GM10266 (cell line): ENCODE measurements around the gene UNC13A.
"Not testable (repeated sequence)": the region's sequence is repeated elsewhere in the genome, so short reads cannot be mapped to it uniquely, and the experiment has no call there.

Experiments used
- DNase-seq: peaks from one replicate; pipeline ENCODE4 v3.0.0; 2012; ENCODE audit errors: extremely low spot score
- TF ChIP-seq, protein P1 (sequence below): IDR thresholded peaks from 2 replicates; pipeline ENCODE4 v1.5.1; 2012; ENCODE audit warnings: mild to moderate bottlenecking, low read depth; ENCODE audit not compliant: control insufficient read depth, insufficient read depth; ENCODE audit errors: missing control alignments

The UNC13A gene

DNA sequence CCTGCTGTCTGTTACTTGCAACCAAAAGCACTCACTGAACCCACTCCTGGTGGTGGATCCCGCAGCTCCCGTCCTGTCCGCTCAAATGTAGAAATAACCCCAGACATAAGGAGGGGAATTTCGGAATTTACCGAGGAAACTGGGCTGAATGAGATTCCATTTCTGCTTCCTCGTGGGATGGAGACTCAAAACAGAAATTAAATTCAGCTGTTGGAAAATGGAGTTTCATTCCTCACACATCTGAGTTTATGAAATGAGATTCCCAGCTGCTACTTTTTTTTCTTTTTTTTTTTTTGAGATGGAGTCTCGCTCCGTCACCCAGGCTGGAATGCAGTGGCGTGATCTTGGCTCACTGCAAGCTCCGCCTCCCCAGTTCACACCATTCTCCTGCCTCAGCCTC is 88.4 kb downstream of the UNC13A start:
- no peak for DNase-seq
- TF ChIP-seq, protein P1, sequence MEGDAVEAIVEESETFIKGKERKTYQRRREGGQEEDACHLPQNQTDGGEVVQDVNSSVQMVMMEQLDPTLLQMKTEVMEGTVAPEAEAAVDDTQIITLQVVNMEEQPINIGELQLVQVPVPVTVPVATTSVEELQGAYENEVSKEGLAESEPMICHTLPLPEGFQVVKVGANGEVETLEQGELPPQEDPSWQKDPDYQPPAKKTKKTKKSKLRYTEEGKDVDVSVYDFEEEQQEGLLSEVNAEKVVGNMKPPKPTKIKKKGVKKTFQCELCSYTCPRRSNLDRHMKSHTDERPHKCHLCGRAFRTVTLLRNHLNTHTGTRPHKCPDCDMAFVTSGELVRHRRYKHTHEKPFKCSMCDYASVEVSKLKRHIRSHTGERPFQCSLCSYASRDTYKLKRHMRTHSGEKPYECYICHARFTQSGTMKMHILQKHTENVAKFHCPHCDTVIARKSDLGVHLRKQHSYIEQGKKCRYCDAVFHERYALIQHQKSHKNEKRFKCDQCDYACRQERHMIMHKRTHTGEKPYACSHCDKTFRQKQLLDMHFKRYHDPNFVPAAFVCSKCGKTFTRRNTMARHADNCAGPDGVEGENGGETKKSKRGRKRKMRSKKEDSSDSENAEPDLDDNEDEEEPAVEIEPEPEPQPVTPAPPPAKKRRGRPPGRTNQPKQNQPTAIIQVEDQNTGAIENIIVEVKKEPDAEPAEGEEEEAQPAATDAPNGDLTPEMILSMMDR = no peak

DNA sequence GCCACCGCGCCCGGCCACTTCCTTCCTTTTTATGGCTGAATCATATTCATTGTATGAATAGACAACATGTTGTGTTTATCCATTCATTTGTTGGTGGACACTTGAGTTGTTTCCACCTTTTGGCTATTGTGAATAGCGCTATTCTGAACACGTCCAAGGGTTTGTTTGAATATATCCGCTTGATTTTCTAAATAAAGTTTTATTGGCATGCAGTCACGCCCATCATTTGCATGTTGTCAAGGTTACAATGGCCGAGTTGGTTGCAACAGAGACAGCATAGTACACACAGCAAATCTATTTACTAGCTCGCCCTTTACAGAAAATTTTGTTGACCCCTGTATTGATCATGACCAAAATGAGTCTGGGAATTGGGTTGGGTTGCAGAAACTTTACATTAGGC is 89.2 kb downstream of the UNC13A start:
- DNase-seq = no peak
- TF ChIP-seq, protein P1 = no peak

DNA sequence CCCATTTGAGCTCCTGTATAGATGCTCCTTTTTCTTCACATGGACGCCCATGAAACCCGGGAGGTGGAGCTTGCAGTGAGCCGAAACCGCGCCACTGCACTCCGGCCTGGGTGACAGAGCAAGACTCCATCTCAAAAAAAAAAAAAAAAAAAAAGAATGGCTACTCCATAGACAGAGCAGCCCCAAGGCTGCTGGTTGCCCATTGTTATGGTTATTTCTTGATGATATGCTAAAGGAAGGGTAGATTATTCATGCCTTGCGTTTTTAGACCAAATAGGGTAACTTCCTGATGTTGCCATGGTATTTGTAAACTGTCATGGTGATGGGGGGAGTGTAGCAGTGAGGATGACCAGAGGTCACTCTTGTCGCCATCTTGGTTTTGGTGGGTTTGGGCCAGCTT is 90.1 kb downstream of the UNC13A start:
- DNase-seq = not testable (repeated sequence)

DNA sequence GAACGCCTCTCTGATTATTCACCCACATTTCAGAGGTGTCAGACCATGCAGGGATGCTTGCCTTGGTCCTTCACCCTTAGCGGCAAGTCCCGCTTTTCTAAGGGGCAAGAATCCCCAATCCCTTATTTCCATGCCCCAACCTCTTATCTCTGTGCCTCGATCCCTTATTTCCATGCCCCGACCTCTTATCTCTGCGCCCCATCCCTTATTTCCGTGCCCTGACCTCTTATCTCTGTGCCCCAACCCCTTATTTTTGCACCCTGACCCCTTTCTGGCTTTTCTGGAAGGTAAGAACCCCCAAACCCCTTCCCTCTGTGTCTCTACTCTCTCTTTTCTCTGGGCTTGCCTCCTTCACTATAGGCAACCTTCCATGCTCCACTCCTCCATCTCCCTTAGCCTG is 93.9 kb downstream of the UNC13A start:
- not testable (repeated sequence) for DNase-seq

DNA sequence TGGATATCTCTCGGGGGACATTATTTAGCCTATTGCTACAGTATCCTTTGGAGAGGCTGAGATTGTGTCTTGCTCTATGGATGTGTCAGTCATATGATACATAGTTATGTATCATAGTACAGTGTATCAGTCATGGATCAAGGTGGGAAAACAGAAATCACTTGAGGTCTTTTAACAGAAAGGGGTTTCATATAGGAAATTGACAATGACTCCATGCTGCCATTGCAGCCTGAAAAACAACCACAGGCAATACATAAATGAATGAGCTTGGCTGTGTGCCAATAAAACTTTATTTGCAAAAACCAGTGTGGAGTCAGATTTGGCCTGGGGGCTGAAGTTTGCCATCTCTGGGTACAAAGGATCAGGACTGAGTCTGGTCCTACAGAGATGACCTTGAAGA is 97.3 kb downstream of the UNC13A start:
- TF ChIP-seq, protein P1 = no peak
- no peak for DNase-seq

DNA sequence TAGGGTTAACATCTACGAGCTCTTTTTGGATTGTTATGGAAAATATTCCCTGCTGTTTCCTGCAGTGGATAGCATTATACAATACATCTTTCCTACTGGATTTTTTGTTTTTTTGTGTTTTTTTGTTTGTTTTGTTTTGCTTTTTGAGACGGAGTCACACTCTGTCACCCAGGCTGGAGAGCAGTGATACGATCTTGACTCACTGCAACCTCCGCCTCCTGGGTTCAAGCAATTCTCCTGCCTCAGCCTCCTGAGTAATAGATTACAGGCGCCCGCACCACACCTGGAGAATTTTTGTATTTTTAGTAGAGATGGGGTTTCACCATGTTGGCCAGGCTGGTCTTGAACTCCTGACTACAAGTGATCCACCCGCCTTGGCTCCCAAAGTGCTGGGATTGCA is 102.8 kb downstream of the UNC13A start:
- DNase-seq = not testable (repeated sequence)

DNA sequence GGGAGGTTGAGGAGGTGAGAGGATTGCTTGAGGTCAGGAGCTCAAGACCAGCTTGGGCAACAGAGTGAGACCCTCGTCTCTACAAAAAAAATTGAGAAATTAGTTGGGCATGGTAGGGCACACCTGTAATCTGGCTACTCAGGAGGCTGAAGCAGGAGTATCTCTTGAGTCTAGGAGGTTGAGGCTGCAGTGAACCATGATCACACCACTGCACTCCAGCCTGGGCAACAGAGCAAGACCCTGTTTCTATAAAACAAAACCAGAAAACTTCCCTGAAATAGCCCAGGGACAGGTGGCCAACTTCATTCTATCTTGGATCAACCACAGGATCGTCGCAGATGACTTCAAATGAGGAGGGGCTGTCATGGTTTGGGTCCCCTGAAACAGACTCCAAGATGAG is 104.0 kb downstream of the UNC13A start:
- DNase-seq = no peak
- TF ChIP-seq, protein P1 = no peak

DNA sequence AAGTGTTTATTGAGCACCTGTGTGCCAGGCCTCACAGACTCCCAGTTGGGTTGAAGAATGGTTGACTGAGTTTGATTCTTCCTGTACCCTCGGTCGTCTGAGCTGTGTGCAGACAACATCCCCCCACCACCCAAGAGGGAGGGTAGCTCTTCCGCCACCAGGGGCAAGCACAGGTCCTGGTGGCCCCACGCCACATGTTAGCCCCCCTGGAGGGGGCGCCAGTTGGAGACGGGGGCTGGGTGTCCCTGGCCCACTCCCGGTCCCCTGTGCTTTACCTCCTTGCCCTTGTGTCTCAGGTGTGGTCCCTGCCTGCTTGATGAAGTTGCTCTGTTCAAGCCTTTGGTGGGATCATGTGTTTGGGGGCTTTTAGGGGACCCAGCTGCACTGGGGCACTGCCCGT is 105.5 kb downstream of the UNC13A start:
- DNase-seq = no peak
- TF ChIP-seq, protein P1 = no peak

DNA sequence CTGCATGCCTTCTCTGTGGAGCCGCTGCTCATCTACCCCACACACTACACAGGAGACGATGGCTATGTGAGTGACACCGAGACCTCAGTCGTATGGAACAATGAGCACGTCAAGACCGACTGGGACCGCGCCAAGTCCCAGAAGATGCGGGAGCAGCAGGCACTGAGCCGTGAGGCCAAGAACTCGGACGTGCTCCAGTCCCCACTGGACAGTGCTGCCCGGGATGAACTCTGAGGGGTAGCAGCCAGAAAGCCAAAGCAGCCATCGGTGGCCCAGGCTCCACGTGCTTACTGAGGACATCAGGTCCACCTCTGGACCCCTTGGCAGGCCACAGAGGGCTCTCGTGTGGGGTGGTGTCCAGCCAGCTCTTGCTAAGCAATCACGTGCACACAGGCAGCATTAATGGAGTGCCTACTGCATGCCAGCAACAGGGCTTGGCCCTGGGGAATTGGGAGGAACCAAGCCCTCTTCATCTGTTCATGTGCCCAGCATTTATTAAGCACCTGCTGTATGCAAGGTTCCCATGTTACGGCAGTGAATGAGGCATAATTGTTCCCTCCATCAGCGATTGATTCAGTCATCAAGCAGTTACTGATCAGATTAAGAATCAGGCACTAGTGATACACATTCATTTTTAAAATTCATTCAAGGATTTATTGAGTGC is 106.8 kb downstream of the UNC13A start:
- TF ChIP-seq, protein P1 = no peak
- DNase-seq = no peak
